Subcutaneous abdominal adipose tissue (tissue), 5 donors: ENCODE results near the gene SELPLG.
A peak's percentile ranks its signal among the peaks of the same experiment; 100 is the strongest.
"Not testable (repeated sequence)": the region's sequence is repeated elsewhere in the genome, so short reads cannot be mapped to it uniquely, and the experiment has no call there.

Experiments
- H3K27ac ChIP-seq: one replicate; pipeline ENCODE4 v1.7.0; 2013; ENCODE audit warnings: low read depth, mild to moderate bottlenecking, inconsistent platforms, low read length, moderate library complexity
- H3K27me3 ChIP-seq, 5 donors: one replicate each; pipeline ENCODE4 v1.7.0; 2013; ENCODE audit warnings: low read length in 5 of 5, inconsistent platforms in 1 of 5; ENCODE audit not compliant: control insufficient read depth in 5 of 5, insufficient read depth in 4 of 5
- H3K36me3 ChIP-seq, 5 donors: one replicate each; pipeline ENCODE4 v1.7.0; 2013; ENCODE audit warnings: low read length in 5 of 5; ENCODE audit not compliant: control insufficient read depth in 5 of 5, insufficient read depth in 5 of 5
- H3K4me1 ChIP-seq, 5 donors: one replicate each; pipeline ENCODE4 v1.7.0; 2013; ENCODE audit warnings: low read length in 5 of 5, mild to moderate bottlenecking in 3 of 5, moderate library complexity in 1 of 5; ENCODE audit not compliant: control insufficient read depth in 5 of 5, insufficient read depth in 5 of 5
- H3K4me3 ChIP-seq, 5 donors: one replicate each; pipeline ENCODE4 v1.7.0; 2013; ENCODE audit warnings: low read length in 5 of 5, low read depth in 1 of 5
- H3K9ac ChIP-seq, 5 donors: one replicate each; pipeline ENCODE4 v1.7.0; 2013; ENCODE audit warnings: low read length in 5 of 5, mild to moderate bottlenecking in 4 of 5, moderate library complexity in 3 of 5
- H3K9me3 ChIP-seq, 5 donors: one replicate each; pipeline ENCODE4 v1.7.0; 2013; ENCODE audit warnings: low read length in 5 of 5; ENCODE audit not compliant: control insufficient read depth in 5 of 5
- donor health status: healthy.
- donor health status: healthy.
- donor health status: healthy.
- donor health status: healthy.
- donor health status: healthy.

SELPLG gene

GRCh38 chr12:108631261-108631660 lies 2.4 kb downstream of the SELPLG start:
- peaks cover 2 to 63% (median 40%) of the 10 kb centered on the region in 5 donors for H3K4me1 ChIP-seq
- H3K4me3 ChIP-seq, result peak overlapping the region in 2 of 5 donors; percentile 13 to 18
- not testable (repeated sequence) for H3K36me3 ChIP-seq, H3K27me3 ChIP-seq, H3K9me3 ChIP-seq, H3K9ac ChIP-seq, H3K27ac ChIP-seq

DNA sequence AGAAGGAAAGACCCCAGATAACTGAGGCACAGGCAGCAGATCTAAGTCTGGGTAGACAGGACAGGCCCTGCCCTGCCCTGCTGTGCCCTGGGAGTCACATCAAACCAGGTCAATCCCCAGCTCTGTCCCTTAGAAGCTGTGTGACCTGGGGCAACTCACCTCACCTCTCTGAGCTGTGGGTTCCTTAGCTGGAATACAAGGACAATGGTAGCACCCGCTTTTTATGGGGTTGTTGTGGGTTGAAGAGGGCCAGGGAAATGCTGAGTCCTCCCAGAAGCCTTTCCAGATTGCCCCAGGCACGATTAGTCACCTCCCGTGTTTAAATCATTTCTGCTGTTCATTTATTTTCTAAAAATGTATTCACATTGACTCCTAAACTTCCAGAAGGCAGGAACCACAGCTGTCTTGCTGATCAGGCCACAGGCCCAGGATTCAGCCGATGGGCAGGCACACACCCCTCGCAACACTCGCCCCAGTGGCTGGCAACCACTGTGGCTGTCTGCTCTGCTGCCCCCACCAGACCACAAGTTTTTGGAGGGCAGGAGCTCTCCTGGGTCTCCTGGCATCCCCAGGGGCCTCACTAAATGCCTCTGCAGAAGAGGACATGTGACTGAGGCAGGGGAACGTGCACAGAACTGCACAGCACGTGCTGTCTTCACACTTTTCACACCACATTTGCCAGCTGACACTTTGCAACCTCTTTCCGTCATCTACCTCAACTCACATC lies 3.0 kb downstream of the SELPLG start:
- Histone ChIP-seq H3K27ac (peak overlapping the region; percentile 26), H3K4me1 (peaks cover 2 to 57% (median 38%) of the 10 kb centered on the region in 5 donors), H3K4me3 (no peak overlapping the region), H3K9me3 (no peaks in the 10 kb centered on the region), H3K27me3 (no peaks in the 10 kb centered on the region), H3K9ac (peak overlapping the region in 1 of 5 donors; percentile 11), H3K36me3 (no peaks in the 10 kb centered on the region)

- peak overlapping the region; percentile 26 for H3K27ac ChIP-seq
- peaks cover 2 to 50% (median 34%) of the 10 kb centered on the region in 5 donors for H3K4me1 ChIP-seq
- no peaks in the 10 kb centered on the region for H3K9me3 ChIP-seq
- H3K4me3 ChIP-seq, result peak overlapping the region in 1 of 5 donors; percentile 23
- H3K27me3 ChIP-seq, result no peaks in the 10 kb centered on the region
- H3K9ac ChIP-seq, result peak overlapping the region in 1 of 5 donors; percentile 11
- H3K36me3 ChIP-seq, result no peaks in the 10 kb centered on the region
Observed at GRCh38 chr12:108629824-108630476, 3.7 kb downstream of the SELPLG start.

DNA sequence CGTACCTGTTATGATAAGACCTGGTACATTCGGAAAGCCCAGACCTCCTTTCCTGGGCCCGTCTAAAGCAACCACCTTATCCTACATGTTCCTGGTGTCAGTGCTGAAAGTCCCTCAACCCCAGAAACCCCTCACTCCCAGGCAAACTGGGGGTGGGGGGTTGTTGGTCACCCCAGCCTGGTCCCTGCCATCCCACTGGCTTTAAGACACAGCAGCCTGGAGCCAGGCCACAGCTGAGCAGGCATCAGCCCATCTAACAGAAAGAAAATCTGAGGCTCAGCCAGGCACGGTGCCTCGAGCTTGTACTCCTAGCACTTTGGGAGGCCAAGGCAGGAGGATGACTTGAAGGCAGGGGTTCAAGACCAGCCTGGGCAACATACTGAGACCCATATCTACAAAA lies 4.5 kb downstream of the SELPLG start:
- peak overlapping the region; percentile 26 for H3K27ac ChIP-seq
- peak overlapping the region in 2 of 5 donors; percentile 2 to 32 for H3K4me3 ChIP-seq
- peaks cover 2 to 42% (median 34%) of the 10 kb centered on the region in 5 donors for H3K4me1 ChIP-seq
- peaks cover 0 to under 1% (median 0%) of the 10 kb centered on the region in 5 donors for H3K36me3 ChIP-seq
- peak overlapping the region in 3 of 5 donors; percentile 29 to 31 (median 30) for H3K9ac ChIP-seq
- H3K9me3 ChIP-seq, result no peaks in the 10 kb centered on the region
- H3K27me3 ChIP-seq, result no peaks in the 10 kb centered on the region

- Histone ChIP-seq H3K27me3 (no peaks in the 10 kb centered on the region), H3K4me3 (no peak overlapping the region), H3K27ac (no peak overlapping the region), H3K36me3 (peaks cover 0 to 15% (median 6%) of the 10 kb centered on the region in 5 donors), H3K4me1 (peaks cover 2 to 42% (median 36%) of the 10 kb centered on the region in 5 donors), H3K9ac (no peak overlapping the region), H3K9me3 (no peaks in the 10 kb centered on the region)
Observed at GRCh38 chr12:108627134-108627920, 6.4 kb downstream of the SELPLG start.

GRCh38 chr12:108625228-108625627 lies 8.5 kb downstream of the SELPLG start:
- no peak overlapping the region for H3K9ac ChIP-seq
- peaks cover 2 to 42% (median 32%) of the 10 kb centered on the region in 5 donors for H3K4me1 ChIP-seq
- H3K27ac ChIP-seq, result no peak overlapping the region
- H3K36me3 ChIP-seq, result peaks cover 0 to 17% (median 6%) of the 10 kb centered on the region in 5 donors
- H3K27me3 ChIP-seq, result no peaks in the 10 kb centered on the region
- H3K4me3 ChIP-seq, result no peak overlapping the region
- no peaks in the 10 kb centered on the region for H3K9me3 ChIP-seq

DNA sequence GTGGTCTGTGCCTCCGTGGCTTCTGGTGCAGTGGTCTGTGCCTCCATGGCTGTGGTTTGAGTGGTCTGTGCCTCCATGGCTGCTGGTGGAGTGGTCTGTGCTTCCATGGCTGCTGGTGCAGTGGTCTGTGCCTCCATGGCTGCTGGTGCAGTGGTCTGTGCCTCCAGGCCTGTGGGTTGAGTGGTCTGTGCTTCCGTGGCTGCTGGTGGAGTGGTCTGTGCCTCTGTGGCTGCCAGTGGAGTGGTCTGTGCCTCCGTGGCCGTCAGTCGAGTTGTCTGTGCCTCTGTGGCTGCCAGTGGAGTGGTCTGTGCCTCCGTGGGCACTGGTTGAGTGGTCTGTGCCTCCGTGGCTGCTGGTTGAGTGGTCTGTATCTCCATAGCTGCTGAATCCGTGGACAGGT lies 10.1 kb downstream of the SELPLG start:
- Histone ChIP-seq H3K9me3 (no peaks in the 10 kb centered on the region), H3K9ac (no peak overlapping the region), H3K27me3 (no peaks in the 10 kb centered on the region), H3K4me1 (peaks cover 0 to 34% (median 17%) of the 10 kb centered on the region in 5 donors), H3K36me3 (peaks cover 0 to 17% (median 6%) of the 10 kb centered on the region in 5 donors), H3K4me3 (no peak overlapping the region), H3K27ac (no peak overlapping the region)

DNA sequence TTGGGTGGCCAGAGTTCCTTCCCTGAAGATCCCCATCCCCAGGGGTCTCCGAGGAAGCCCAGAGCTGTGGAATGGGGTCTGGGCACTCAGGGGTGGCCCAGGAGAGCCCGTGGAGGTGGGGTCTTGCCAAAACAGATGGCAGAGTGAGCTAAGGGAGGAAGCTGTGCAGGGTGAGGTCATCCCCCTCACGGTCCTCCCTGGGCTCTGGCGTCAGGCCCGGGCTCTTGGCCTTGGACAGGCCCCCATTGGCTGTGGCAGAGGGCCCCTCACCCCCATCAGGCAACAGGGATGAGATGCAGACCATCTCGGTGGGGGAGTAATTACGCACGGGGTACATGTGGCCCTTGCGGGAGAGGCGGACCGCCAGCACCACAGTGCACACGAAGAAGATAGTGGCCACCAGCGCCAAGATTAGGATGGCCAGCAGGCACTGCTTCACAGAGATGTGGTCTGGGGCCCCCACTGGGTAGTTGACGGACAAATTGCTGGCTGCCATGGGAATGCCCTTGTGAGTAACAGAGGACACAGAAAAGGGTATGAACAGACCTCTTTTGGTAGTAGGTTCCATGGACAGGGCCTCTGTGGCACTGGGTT lies 10.7 kb downstream of the SELPLG start:
- Histone ChIP-seq H3K27ac (no peak overlapping the region), H3K4me1 (peaks cover 0 to 33% (median 16%) of the 10 kb centered on the region in 5 donors)

DNA sequence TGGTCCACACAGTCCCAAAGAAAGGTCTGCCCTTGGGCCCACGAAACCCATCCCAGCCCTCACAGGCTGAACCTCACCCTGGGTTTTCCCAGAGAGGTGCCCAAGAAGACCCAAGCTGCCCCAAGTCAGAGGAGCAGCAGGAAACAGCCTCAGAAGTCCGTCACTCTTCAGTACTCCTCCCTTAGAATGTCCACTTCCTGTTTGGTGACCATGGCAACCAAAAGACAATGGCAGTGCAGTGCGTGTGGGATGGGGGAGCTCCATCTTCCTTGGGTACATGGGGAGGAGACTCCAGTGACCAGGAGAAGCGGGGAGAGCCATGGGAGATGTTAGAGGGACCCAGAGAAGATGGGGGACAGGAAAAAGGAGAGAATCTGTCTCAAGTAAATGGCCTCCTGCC lies 11.3 kb downstream of the SELPLG start:
- no peak overlapping the region for H3K9ac ChIP-seq
- H3K27me3 ChIP-seq, result no peaks in the 10 kb centered on the region
- no peaks in the 10 kb centered on the region for H3K9me3 ChIP-seq
- H3K4me3 ChIP-seq, result peak overlapping the region in 1 of 5 donors; percentile 18
- H3K27ac ChIP-seq, result no peak overlapping the region
- peaks cover 0 to 34% (median 20%) of the 10 kb centered on the region in 5 donors for H3K4me1 ChIP-seq
- H3K36me3 ChIP-seq, result peaks cover 0 to 17% (median 6%) of the 10 kb centered on the region in 5 donors

More for the DNA sequence above, 10.7 kb downstream of the SELPLG start:
- Histone ChIP-seq H3K9ac (no peak overlapping the region), H3K9me3 (no peaks in the 10 kb centered on the region), H3K4me3 (no peak overlapping the region), H3K27me3 (no peaks in the 10 kb centered on the region), H3K36me3 (peaks cover 0 to 17% (median 6%) of the 10 kb centered on the region in 5 donors)
